Measurements from ENCODE around the gene ZMYND11.
"Not testable (repeated sequence)": the region's sequence is repeated elsewhere in the genome, so short reads cannot be mapped to it uniquely, and the experiment has no call there.

ZMYND11 gene

GRCh38 chr10:260819-261429 is 125.7 kb downstream of the ZMYND11 start:
- DNase-seq = no peak

- DNase-seq = not testable (repeated sequence)
Observed at GRCh38 chr10:264160-265073, 129.2 kb downstream of the ZMYND11 start.

- not testable (repeated sequence) for DNase-seq
Observed at GRCh38 chr10:265074-265440, 129.8 kb downstream of the ZMYND11 start.

GRCh38 chr10:265816-266588 is 130.7 kb downstream of the ZMYND11 start:
- not testable (repeated sequence) for DNase-seq

GRCh38 chr10:266974-267425 is 131.7 kb downstream of the ZMYND11 start:
- no peak for DNase-seq

- no peak for DNase-seq
Observed at GRCh38 chr10:267705-268104, 132.4 kb downstream of the ZMYND11 start.

GRCh38 chr10:269440-270074 is 134.3 kb downstream of the ZMYND11 start:
- no peak for DNase-seq

- DNase-seq = no peak
Observed at GRCh38 chr10:271201-271600, 135.9 kb downstream of the ZMYND11 start.

GRCh38 chr10:271722-272121 is 136.5 kb downstream of the ZMYND11 start:
- no peak for DNase-seq

- DNase-seq = no peak
Observed at GRCh38 chr10:273088-273487, 137.8 kb downstream of the ZMYND11 start.

- DNase-seq = no peak
Observed at GRCh38 chr10:274866-275265, 139.6 kb downstream of the ZMYND11 start.

GRCh38 chr10:275680-276079 is 140.4 kb downstream of the ZMYND11 start:
- DNase-seq = no peak

- peak; percentile 11 for DNase-seq
Observed at GRCh38 chr10:277963-278362, 142.7 kb downstream of the ZMYND11 start.

- DNase-seq = no peak
Observed at GRCh38 chr10:278707-279106, 143.5 kb downstream of the ZMYND11 start.

GRCh38 chr10:279232-279631 is 144.0 kb downstream of the ZMYND11 start:
- no peak for DNase-seq

- no peak for DNase-seq
Observed at GRCh38 chr10:279655-280054, 144.4 kb downstream of the ZMYND11 start.

GRCh38 chr10:282294-283139 is 147.3 kb downstream of the ZMYND11 start:
- no peak for DNase-seq

GRCh38 chr10:283140-283479 is 147.9 kb downstream of the ZMYND11 start:
- no peak for DNase-seq

- no peak for DNase-seq
Observed at GRCh38 chr10:283916-284356, 148.7 kb downstream of the ZMYND11 start.

- no peak for DNase-seq
Observed at GRCh38 chr10:285216-285615, 150.0 kb downstream of the ZMYND11 start.

- no peak for DNase-seq
Observed at GRCh38 chr10:287026-287709, 151.9 kb downstream of the ZMYND11 start.

Data from right forelimb (tissue), 1 donor.